Measurements from ENCODE around the gene CALR.
"Not testable (repeated sequence)": the region's sequence is repeated elsewhere in the genome, so short reads cannot be mapped to it uniquely, and the experiment has no call there.

The CALR gene

GRCh38 chr19:12944104-12944674, 5.8 kb downstream of the CALR start:
- Histone ChIP-seq H3K4me3 (no peak overlapping the region), H3K4me1 (peaks cover 85% of the 10 kb centered on the region), H3K27me3 (no peaks in the 10 kb centered on the region), H3K9me3 (no peaks in the 10 kb centered on the region), H3K36me3 (peaks cover 85% of the 10 kb centered on the region), H4K20me1 (peaks cover 74% of the 10 kb centered on the region), H3K9ac (no peak overlapping the region), H3K4me2 (peak overlapping the region; percentile 65), H3K27ac (no peak overlapping the region)
- TF ChIP-seq Cebpa-rat (IDR thresholded peaks at IDR 0.05): no peak

- Histone ChIP-seq H3K4me2 (peak within 1 kb of the TSS; percentile 87), H3K4me3 (peak within 1 kb of the TSS; percentile 80), H3K9ac (peak within 1 kb of the TSS; percentile 94), H3K4me1 (peaks cover 86% of the 10 kb centered on the region), H3K27me3 (no peaks in the 10 kb centered on the region), H3K27ac (peak within 1 kb of the TSS; percentile 92), H3K36me3 (peaks cover 85% of the 10 kb centered on the region), H3K9me3 (no peaks in the 10 kb centered on the region), H4K20me1 (peaks cover 74% of the 10 kb centered on the region)
- TF ChIP-seq Cebpa-rat (IDR thresholded peaks at IDR 0.05): no peak
These were observed 7.2 kb downstream of the CALR start, which contains the start of gene RAD23A for GRCh38 chr19:12945479-12946091. Gene RAD23A (plus strand): TSS chr19:12945862. CDS start chr19:12945949, 87 bp downstream.

GRCh38 chr19:12946092-12946721, 7.8 kb downstream of the CALR start:
- TF ChIP-seq Cebpa-rat (IDR thresholded peaks at IDR 0.05): no peak
- Histone ChIP-seq H3K4me3 (peak overlapping the region; percentile 80), H4K20me1 (peaks cover 74% of the 10 kb centered on the region), H3K27me3 (no peaks in the 10 kb centered on the region), H3K4me1 (peaks cover 80% of the 10 kb centered on the region), H3K36me3 (peaks cover 85% of the 10 kb centered on the region), H3K4me2 (peak overlapping the region; percentile 87), H3K9ac (peak overlapping the region; percentile 94), H3K9me3 (no peaks in the 10 kb centered on the region), H3K27ac (peak overlapping the region; percentile 92)

GRCh38 chr19:12946731-12947496, 8.5 kb downstream of the CALR start:
- H4K20me1 ChIP-seq: peaks cover 74% of the 10 kb centered on the region
- TF ChIP-seq Cebpa-rat (IDR thresholded peaks at IDR 0.05): no peak
- peaks cover 85% of the 10 kb centered on the region for H3K36me3 ChIP-seq
- no peaks in the 10 kb centered on the region for H3K27me3 ChIP-seq
- peak overlapping the region; percentile 92; the same call in 1 of the 2 replicates for H3K27ac ChIP-seq
- H3K4me2 ChIP-seq: peak overlapping the region; percentile 87
- no peaks in the 10 kb centered on the region for H3K9me3 ChIP-seq
- H3K4me1 ChIP-seq: peaks cover 73% of the 10 kb centered on the region
- peak overlapping the region; percentile 94 for H3K9ac ChIP-seq
- peak overlapping the region; percentile 80 for H3K4me3 ChIP-seq

- Histone ChIP-seq H3K9ac (peak overlapping the region; percentile 94; the same call in 1 of the 2 replicates), H3K4me2 (peak overlapping the region; percentile 87)
These were observed 9.5 kb downstream of the CALR start for GRCh38 chr19:12947702-12948611.

DNA sequence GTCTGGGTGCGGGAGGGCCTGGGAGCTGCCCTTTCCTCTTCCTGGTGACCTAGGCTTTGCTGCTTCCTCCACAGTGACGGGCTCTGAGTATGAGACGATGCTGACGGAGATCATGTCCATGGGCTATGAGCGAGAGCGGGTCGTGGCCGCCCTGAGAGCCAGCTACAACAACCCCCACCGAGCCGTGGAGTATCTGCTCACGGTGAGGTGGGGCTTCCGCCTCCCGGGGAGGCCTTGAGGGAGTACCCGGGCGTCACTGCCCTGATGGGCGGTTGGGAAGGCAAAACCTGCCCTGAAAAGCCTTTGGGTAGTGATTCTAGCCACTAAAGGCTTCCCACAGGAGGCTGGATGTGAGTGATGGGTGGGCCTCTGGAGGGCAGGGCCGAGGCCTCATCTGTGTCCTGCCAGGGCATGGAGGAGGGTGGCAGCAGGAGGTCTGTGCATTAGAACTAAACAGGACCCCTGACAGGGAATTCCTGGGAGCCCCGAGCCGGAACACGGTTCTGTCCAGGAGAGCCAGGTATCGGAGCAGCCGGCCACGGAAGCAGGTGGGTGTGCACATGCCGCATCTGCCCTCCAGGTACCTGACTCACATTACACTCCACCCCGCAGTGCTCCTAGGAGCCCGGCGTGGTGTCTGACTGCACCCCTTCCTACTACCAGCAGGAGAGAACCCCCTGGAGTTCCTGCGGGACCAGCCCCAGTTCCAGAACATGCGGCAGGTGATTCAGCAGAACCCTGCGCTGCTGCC, 10.4 kb downstream of the CALR start:
- Histone ChIP-seq H3K27me3 (no peaks in the 10 kb centered on the region), H3K36me3 (peaks cover 85% of the 10 kb centered on the region), H3K9me3 (no peaks in the 10 kb centered on the region), H3K27ac (no peak overlapping the region), H3K9ac (no peak overlapping the region), H3K4me3 (no peak overlapping the region), H3K4me1 (peaks cover 70% of the 10 kb centered on the region), H4K20me1 (peaks cover 74% of the 10 kb centered on the region), H3K4me2 (no peak overlapping the region)
- no peak for TF ChIP-seq Cebpa-rat (IDR thresholded peaks at IDR 0.05)

More at GRCh38 chr19:12947702-12948611, 9.5 kb downstream of the CALR start:
- H3K4me3 ChIP-seq: no peak overlapping the region
- no peaks in the 10 kb centered on the region for H3K9me3 ChIP-seq
- peaks cover 74% of the 10 kb centered on the region for H4K20me1 ChIP-seq
- no peaks in the 10 kb centered on the region for H3K27me3 ChIP-seq
- no peak overlapping the region for H3K27ac ChIP-seq
- no peak for TF ChIP-seq Cebpa-rat (IDR thresholded peaks at IDR 0.05)
- H3K36me3 ChIP-seq: peaks cover 85% of the 10 kb centered on the region
- H3K4me1 ChIP-seq: peaks cover 71% of the 10 kb centered on the region

GRCh38 chr19:12949363-12950283, 11.2 kb downstream of the CALR start:
- Histone ChIP-seq H3K4me2 (no peak overlapping the region; the same call in 1 of the 2 replicates), H3K36me3 (peaks cover 85% of the 10 kb centered on the region), H4K20me1 (peaks cover 83% of the 10 kb centered on the region), H3K4me1 (peaks cover 71% of the 10 kb centered on the region), H3K9me3 (no peaks in the 10 kb centered on the region), H3K27me3 (no peaks in the 10 kb centered on the region), H3K9ac (no peak overlapping the region), H3K27ac (no peak overlapping the region), H3K4me3 (no peak overlapping the region)
- no peak for TF ChIP-seq Cebpa-rat (IDR thresholded peaks at IDR 0.05)

DNA sequence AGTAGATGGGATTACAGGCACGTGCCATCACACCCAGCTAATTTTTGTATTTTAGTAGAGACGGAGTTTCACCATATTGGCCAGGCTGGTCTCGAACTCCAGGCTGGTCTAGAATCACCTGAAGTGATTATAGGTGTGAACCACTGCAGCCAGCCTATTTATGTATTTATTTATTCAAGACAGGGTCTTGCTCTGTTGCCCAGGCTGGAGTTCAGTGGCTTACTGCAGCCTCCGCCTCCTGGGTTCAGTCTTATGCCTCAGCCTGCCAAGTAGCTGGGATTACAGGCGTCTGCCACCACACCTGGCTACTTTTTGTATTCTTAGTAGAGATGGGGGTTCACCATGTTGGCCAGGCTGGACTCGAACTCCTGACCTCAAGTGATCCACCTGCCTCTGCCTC, 13.6 kb downstream of the CALR start:
- peaks cover 91% of the 10 kb centered on the region for H4K20me1 ChIP-seq
- peaks cover 85% of the 10 kb centered on the region for H3K36me3 ChIP-seq
- H3K9ac ChIP-seq, H3K4me3 ChIP-seq, H3K27ac ChIP-seq, H3K9me3 ChIP-seq, H3K4me2 ChIP-seq, H3K27me3 ChIP-seq: not testable (repeated sequence)
- H3K4me1 ChIP-seq: peaks cover 76% of the 10 kb centered on the region
